HCT116 (cell line): ENCODE measurements around the gene DEPDC5. TPM values are rescaled to one million over a fixed set of nuclear protein-coding genes. Genes with fewer than 3 reads are reported as not detected.
A peak's percentile ranks its signal among the peaks of the same experiment; 100 is the strongest.

Experiments
- ATAC-seq: fragments of 200-7000 bp; cut with Tn5 transposase; 2 replicates; pipeline ENCODE4 v1.9.1; 2020; ENCODE audit warnings: mild to moderate bottlenecking, moderate library complexity
- BruUV-seq: library from RNA; stranded (reverse); fragments of 400-500 nt; replicated peaks from 2 replicates; lab custom pipeline; 2021; lab: Mats Ljungman, UMichigan
- CTCF ChIA-PET: fragments of 300-600 bp; sonication (Branson Sonifier 250); formaldehyde crosslinking; loops from one replicate; lab custom pipeline; 2021; ENCODE audit warnings: antibody characterized with exemption; lab: Charles Lee
- POLR2A ChIA-PET: fragments of 300-600, 350-600 bp; sonication (Branson Sonifier 250); formaldehyde crosslinking; loops from one replicate; lab custom pipeline; 2021; ENCODE audit warnings: antibody characterized with exemption; lab: Charles Lee
- RAD21 ChIA-PET, 2 experiments: fragments of 300-600 bp; sonication (Branson Sonifier 250); formaldehyde crosslinking; loops; one replicate each; lab custom pipeline; 2023; ENCODE audit warnings: low total read pairs in 2 of 2; ENCODE audit not compliant: uncharacterized antibody in 2 of 2, unreplicated experiment in 2 of 2, low non-redundant PET in 1 of 2; lab: Charles Lee
- DNase-seq: peaks from one replicate; pipeline ENCODE4 v3.0.0-alpha.2; 2010; ENCODE audit warnings: low read depth, low spot score
- H2AFZ ChIP-seq: fragments of 200-600 bp; shearing (Covaris generic), sonication (generic); 2 replicates; pipeline ENCODE4 v1.6.1; 2017; ENCODE audit warnings: low read depth, mixed run types, mixed read lengths, antibody characterized with exemption, low read length; ENCODE audit not compliant: poor library complexity, severe bottlenecking
- H3K27ac ChIP-seq: 2 replicates; pipeline ENCODE4 v1.5.1; 2012; ENCODE audit warnings: low read depth, low read length
- H3K27me3 ChIP-seq: fragments of 200-600 bp; sonication (generic); 2 replicates; pipeline ENCODE4 v1.6.1; 2016; ENCODE audit warnings: mixed run types, low read length, mixed read lengths; ENCODE audit not compliant: insufficient read depth
- H3K36me3 ChIP-seq, 2 experiments: fragments of 200-500 bp in 1 of 2; fragments of 200-600 bp in 1 of 2; sonication (Bioruptor generic) in 1 of 2; sonication (generic) in 1 of 2; 2 replicates each; pipeline versions ENCODE4 v1.5.1 to v1.6.1; 2014 to 2016; ENCODE audit warnings: low read length in 2 of 2, inconsistent platforms in 1 of 2, mixed read lengths in 1 of 2, mixed run types in 1 of 2; ENCODE audit not compliant: insufficient read depth in 2 of 2, control insufficient read depth in 1 of 2
- H3K4me1 ChIP-seq, 2 experiments: fragments of 200-600 bp in 1 of 2; sonication (generic) in 1 of 2; 2 replicates each; pipeline versions ENCODE4 v1.5.1 to v1.6.1; 2012 to 2017; ENCODE audit warnings: low read length in 2 of 2, inconsistent platforms in 1 of 2, mild to moderate bottlenecking in 1 of 2, mixed read lengths in 1 of 2, mixed run types in 1 of 2, moderate library complexity in 1 of 2; ENCODE audit not compliant: insufficient read depth in 2 of 2, control insufficient read depth in 1 of 2
- H3K4me2 ChIP-seq: fragments of 200-600 bp; sonication (generic); 2 replicates; pipeline ENCODE4 v1.6.1; 2017; ENCODE audit warnings: mixed run types, low read length, mixed read lengths
- H3K4me3 ChIP-seq, 2 experiments: fragments of 200-600 bp in 1 of 2; sonication (generic) in 1 of 2; replicated peaks in 1 of 2; 2 replicates each; pipeline ENCODE4 v1.5.1; 2011 to 2016; ENCODE audit warnings: low read length in 2 of 2, control low read depth in 1 of 2, low read depth in 1 of 2, mild to moderate bottlenecking in 1 of 2, mixed read lengths in 1 of 2, mixed run types in 1 of 2
- H3K79me2 ChIP-seq: fragments of 200-600 bp; sonication (generic); 2 replicates; pipeline ENCODE4 v1.6.1; 2017; ENCODE audit warnings: mild to moderate bottlenecking, mixed run types, low read length, moderate library complexity, mixed read lengths; ENCODE audit not compliant: insufficient read depth
- H3K9ac ChIP-seq: fragments of 200-600 bp; sonication (generic); 2 replicates; pipeline ENCODE4 v1.6.1; 2016; ENCODE audit warnings: low read length, mixed read lengths
- H3K9me2 ChIP-seq: fragments of 200-600 bp; sonication (generic), shearing (Covaris generic); 2 replicates; pipeline ENCODE4 v1.6.1; 2017; ENCODE audit warnings: mixed run types, mild to moderate bottlenecking, moderate library complexity; ENCODE audit not compliant: insufficient read depth
- H3K9me3 ChIP-seq, 2 experiments: fragments of 200-500 bp in 1 of 2; fragments of 200-600 bp in 1 of 2; sonication (Bioruptor generic) in 1 of 2; sonication (generic) in 1 of 2; 2 replicates each; pipeline ENCODE4 v1.6.1; 2014 to 2017; ENCODE audit warnings: low read length in 2 of 2, mixed read lengths in 2 of 2, inconsistent platforms in 1 of 2, low read depth in 1 of 2, mild to moderate bottlenecking in 1 of 2, mixed run types in 1 of 2, moderate library complexity in 1 of 2; ENCODE audit not compliant: control insufficient read depth in 1 of 2, insufficient read depth in 1 of 2
- H4K20me1 ChIP-seq: fragments of 200-600 bp; sonication (generic), shearing (Covaris generic); 2 replicates; pipeline ENCODE4 v1.6.1; 2017; ENCODE audit warnings: mixed run types, mild to moderate bottlenecking, moderate library complexity; ENCODE audit not compliant: insufficient read depth
- EGR1 ChIP-seq: IDR thresholded peaks from 2 replicates; pipeline ENCODE4 v1.6.1; 2012; ENCODE audit warnings: low read depth
- SIN3A ChIP-seq: IDR thresholded peaks from 2 replicates; pipeline ENCODE4 v1.6.1; 2012; ENCODE audit warnings: low read depth
- SRF ChIP-seq: IDR thresholded peaks from 2 replicates; pipeline ENCODE4 v1.6.1; 2012; ENCODE audit warnings: low read depth
- TCF7L2 ChIP-seq: IDR thresholded peaks from 2 replicates; pipeline ENCODE4 v1.7.0; 2011; ENCODE audit warnings: borderline replicate concordance, inconsistent platforms; ENCODE audit not compliant: insufficient read depth, insufficient read length; ENCODE audit errors: extremely low read depth
- ZFX ChIP-seq: fragments of 450-650 bp; IDR thresholded peaks from 2 replicates; pipeline ENCODE4 v1.6.1; 2017
- intact Hi-C: fragments of 100-400 bp; cut with micrococcal nuclease; formaldehyde crosslinking; loops from 2 replicates; pipeline ENCODE4 v1.10.0; 2022
- total RNA-seq: library from RNA; stranded (reverse); gene quantifications from one replicate; pipeline ENCODE4 v1.2.1, GENCODE V29; 2021; ENCODE audit not compliant: unreplicated experiment
- TF ChIP-seq, protein P1 (sequence below): IDR thresholded peaks from 2 replicates; pipeline ENCODE4 v1.6.1; 2011; ENCODE audit warnings: mild to moderate bottlenecking, low read length, moderate library complexity; ENCODE audit not compliant: insufficient replicate concordance; ENCODE audit errors: extremely low read depth

The DEPDC5 gene
- total RNA-seq, 1 experiment from 2014 or later = 35.0 TPM

DNA sequence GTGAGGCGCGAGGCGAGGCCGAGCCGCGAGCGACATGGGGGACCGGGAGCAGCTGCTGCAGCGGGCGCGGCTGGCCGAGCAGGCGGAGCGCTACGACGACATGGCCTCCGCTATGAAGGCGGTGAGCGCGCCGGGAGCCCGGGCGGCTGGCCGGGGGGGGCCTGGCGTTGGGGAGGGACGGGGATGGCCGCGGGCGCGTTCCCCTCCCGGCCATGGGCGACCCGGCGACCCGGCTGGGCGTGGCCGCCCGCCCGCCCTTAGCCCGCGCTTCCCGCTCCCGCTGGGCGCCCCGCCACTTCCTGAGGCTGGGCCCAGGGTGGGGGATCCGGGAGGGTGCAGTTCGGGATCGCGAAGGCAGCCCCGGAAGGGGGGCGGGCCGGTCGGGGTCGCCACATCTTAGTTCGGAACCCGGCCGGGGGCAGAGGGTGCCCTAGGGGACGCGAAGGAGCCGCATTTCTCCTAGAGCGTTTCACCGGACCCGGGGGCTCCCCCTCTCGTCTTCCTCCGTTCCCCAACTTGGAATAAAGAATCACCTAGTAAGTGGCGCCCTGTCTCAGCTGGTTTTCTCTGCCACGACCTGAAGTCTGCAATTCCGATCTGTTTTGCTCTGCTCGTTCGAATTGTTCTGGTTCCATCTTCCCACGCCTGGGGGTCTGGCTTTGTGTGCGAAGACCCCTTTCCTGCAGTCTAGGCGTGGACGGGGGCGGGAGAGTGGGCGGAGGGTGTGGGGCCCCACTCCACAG, 191.1 kb downstream of the DEPDC5 start:
- ChIA-PET POLR2A (interaction anchor here (1.0 kb wide), 1 partner anchor 282 kb away, joined by 3 read pairs; no protein-coding TSS in a partner anchor), RAD21 (no interaction called here), CTCF (no interaction called here)
- peak overlapping the region; percentile 98 for H3K27ac ChIP-seq
- H3K4me3 ChIP-seq = peak overlapping the region; percentile 78 to 87
- H3K4me2 ChIP-seq = peak overlapping the region; percentile 90
- peaks cover 22 to 31% of the 10 kb centered on the region in 2 experiments for H3K4me1 ChIP-seq
- peaks cover 54% of the 10 kb centered on the region for H3K79me2 ChIP-seq
- TF ChIP-seq TCF7L2 (peak; percentile 4), ZFX (peak; percentile 76), EGR1 (peak; percentile 44; the same call in 1 of the 2 replicates), SIN3A (peak; percentile 56; the same call in 1 of the 2 replicates), SRF (no peak)
- TF ChIP-seq, protein P1, sequence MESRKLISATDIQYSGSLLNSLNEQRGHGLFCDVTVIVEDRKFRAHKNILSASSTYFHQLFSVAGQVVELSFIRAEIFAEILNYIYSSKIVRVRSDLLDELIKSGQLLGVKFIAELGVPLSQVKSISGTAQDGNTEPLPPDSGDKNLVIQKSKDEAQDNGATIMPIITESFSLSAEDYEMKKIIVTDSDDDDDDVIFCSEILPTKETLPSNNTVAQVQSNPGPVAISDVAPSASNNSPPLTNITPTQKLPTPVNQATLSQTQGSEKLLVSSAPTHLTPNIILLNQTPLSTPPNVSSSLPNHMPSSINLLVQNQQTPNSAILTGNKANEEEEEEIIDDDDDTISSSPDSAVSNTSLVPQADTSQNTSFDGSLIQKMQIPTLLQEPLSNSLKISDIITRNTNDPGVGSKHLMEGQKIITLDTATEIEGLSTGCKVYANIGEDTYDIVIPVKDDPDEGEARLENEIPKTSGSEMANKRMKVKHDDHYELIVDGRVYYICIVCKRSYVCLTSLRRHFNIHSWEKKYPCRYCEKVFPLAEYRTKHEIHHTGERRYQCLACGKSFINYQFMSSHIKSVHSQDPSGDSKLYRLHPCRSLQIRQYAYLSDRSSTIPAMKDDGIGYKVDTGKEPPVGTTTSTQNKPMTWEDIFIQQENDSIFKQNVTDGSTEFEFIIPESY = no peak
- no peak overlapping the region for H2AFZ ChIP-seq
- H3K36me3 ChIP-seq = peaks cover 18 to 31% of the 10 kb centered on the region in 2 experiments; a peak in 3 of 4 replicates
- H4K20me1 ChIP-seq = peaks cover 11% of the 10 kb centered on the region; the same call in 1 of the 2 replicates
- H3K27me3 ChIP-seq = no peaks in the 10 kb centered on the region
- BruUV-seq = no TSS peak
- no peaks in the 10 kb centered on the region for H3K9me2 ChIP-seq
- peak overlapping the region; percentile 90 for H3K9ac ChIP-seq
- intact Hi-C loops = loop anchor here (5.0 to 10.0 kb wide), 2 partner anchors 120 to 193 kb away; partner anchors contain the start of genes DEPDC5 and PRR14L
- DNase-seq (no peak), ATAC-seq (peak; percentile 50)
- H3K9me3 ChIP-seq = no peaks in the 10 kb centered on the region
